SU-DHL-6 (cell line): ENCODE measurements around the gene GPAT3.

ENCODE experiments used
- EZH2phosphoT487 ChIP-seq: fragments of 200-600 bp; sonication (generic), shearing (Covaris generic); conservative IDR thresholded peaks from 2 replicates; pipeline ENCODE4 v1.6.1; 2018; ENCODE audit warnings: mild to moderate bottlenecking, antibody characterized with exemption, low read length, moderate library complexity, mixed read lengths
- TF ChIP-seq, protein P1 (sequence below): fragments of 200-600 bp; sonication (generic); IDR thresholded peaks from one replicate; pipeline ENCODE4 v1.5.1; 2017; ENCODE audit warnings: antibody characterized with exemption, mild to moderate bottlenecking, low read length, moderate library complexity; ENCODE audit not compliant: insufficient read depth, poor library complexity, severe bottlenecking

DNA sequence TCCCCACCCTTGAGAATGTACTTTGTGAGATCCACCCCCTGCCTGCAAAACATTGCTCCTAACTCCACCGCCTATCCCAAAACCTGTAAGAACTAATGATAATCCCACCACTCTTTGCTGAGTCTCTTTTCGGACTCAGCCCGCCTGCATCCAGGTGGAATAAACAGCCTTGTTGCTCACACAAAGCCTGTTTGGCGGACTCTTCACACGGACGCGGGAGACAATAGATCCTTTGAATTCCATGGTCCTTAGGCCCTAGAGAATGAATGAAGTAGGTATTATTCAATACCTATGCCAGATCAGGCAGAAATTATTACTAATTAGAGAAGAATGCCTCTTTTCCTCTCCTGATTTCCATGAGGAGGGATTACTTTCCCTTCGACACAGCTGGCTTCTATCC lies 101.0 kb downstream of the GPAT3 start:
- TF ChIP-seq, protein P1, sequence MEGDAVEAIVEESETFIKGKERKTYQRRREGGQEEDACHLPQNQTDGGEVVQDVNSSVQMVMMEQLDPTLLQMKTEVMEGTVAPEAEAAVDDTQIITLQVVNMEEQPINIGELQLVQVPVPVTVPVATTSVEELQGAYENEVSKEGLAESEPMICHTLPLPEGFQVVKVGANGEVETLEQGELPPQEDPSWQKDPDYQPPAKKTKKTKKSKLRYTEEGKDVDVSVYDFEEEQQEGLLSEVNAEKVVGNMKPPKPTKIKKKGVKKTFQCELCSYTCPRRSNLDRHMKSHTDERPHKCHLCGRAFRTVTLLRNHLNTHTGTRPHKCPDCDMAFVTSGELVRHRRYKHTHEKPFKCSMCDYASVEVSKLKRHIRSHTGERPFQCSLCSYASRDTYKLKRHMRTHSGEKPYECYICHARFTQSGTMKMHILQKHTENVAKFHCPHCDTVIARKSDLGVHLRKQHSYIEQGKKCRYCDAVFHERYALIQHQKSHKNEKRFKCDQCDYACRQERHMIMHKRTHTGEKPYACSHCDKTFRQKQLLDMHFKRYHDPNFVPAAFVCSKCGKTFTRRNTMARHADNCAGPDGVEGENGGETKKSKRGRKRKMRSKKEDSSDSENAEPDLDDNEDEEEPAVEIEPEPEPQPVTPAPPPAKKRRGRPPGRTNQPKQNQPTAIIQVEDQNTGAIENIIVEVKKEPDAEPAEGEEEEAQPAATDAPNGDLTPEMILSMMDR: no peak
- no peak for TF ChIP-seq EZH2phosphoT487
